Activated CD8-positive, alpha-beta memory T cell treated with anti-CD3 and anti-CD28 coated beads, Interleukin-2, amount 50 U/mL, for 4 hours (primary cell): ENCODE data around the gene GRIK4.

ENCODE experiments used
- DNase-seq: peaks from one replicate; pipeline ENCODE4 v3.0.0-alpha.2; 2020

GRIK4 gene

GRCh38 chr11:120712881-120713280, 201.3 kb downstream of the GRIK4 start:
- no peak for DNase-seq

- DNase-seq = no peak
Observed at GRCh38 chr11:120713296-120713695, 201.7 kb downstream of the GRIK4 start.

GRCh38 chr11:120714438-120714837, 202.9 kb downstream of the GRIK4 start:
- DNase-seq = no peak

GRCh38 chr11:120715239-120715638, 203.7 kb downstream of the GRIK4 start:
- DNase-seq = no peak

GRCh38 chr11:120717042-120717441, 205.5 kb downstream of the GRIK4 start:
- no peak for DNase-seq

- no peak for DNase-seq
Observed at GRCh38 chr11:120717623-120718022, 206.1 kb downstream of the GRIK4 start.

- no peak for DNase-seq
Observed at GRCh38 chr11:120718171-120718570, 206.6 kb downstream of the GRIK4 start.

GRCh38 chr11:120719348-120719747, 207.8 kb downstream of the GRIK4 start:
- DNase-seq = no peak

- DNase-seq = no peak
Observed at GRCh38 chr11:120720760-120721159, 209.2 kb downstream of the GRIK4 start.

- no peak for DNase-seq
Observed at GRCh38 chr11:120722524-120722923, 211.0 kb downstream of the GRIK4 start.

- no peak for DNase-seq
Observed at GRCh38 chr11:120723751-120724150, 212.2 kb downstream of the GRIK4 start.

- DNase-seq = no peak
Observed at GRCh38 chr11:120727752-120728151, 216.2 kb downstream of the GRIK4 start.

- DNase-seq = no peak
Observed at GRCh38 chr11:120735035-120735434, 223.5 kb downstream of the GRIK4 start.

GRCh38 chr11:120738516-120739046, 227.0 kb downstream of the GRIK4 start:
- DNase-seq = no peak

- no peak for DNase-seq
Observed at GRCh38 chr11:120739780-120740179, 228.2 kb downstream of the GRIK4 start.

GRCh38 chr11:120740380-120740779, 228.8 kb downstream of the GRIK4 start:
- no peak for DNase-seq

- DNase-seq = no peak
Observed at GRCh38 chr11:120744016-120744994, 232.8 kb downstream of the GRIK4 start.

- DNase-seq = no peak
Observed at GRCh38 chr11:120746376-120746775, 234.8 kb downstream of the GRIK4 start.

GRCh38 chr11:120746836-120747609, 235.5 kb downstream of the GRIK4 start:
- no peak for DNase-seq

- DNase-seq = no peak
Observed at GRCh38 chr11:120747850-120748814, 236.6 kb downstream of the GRIK4 start.

- no peak for DNase-seq
Observed at GRCh38 chr11:120749395-120749794, 237.8 kb downstream of the GRIK4 start.
